ENCODE measurements around the gene STXBP6. TPM values are rescaled to one million over a fixed set of nuclear protein-coding genes. Genes with fewer than 3 reads are reported as not detected.

STXBP6 gene
- total RNA-seq, 4 donors from 2014 or later = 34.9 to 62.1 (median 45.5) TPM

DNA sequence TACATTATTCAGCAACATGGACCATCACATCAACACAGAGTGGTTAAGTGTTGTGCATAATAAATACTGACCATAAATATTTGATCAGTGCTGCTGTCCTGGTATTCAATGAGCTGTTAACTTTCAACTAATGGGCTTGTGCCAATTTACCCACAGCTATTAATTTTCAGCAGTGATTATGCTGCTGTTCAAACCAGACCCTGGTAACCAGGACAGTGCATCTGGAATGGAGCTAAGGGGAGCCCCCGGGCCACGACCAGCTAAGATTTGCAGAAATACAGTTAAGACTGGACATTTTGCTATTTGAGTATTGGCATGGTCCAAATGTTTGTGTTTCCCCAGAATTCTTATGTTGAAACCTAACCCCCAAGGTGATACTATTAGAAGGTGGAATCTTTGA lies 235.6 kb downstream of the STXBP6 start:
- Histone ChIP-seq H3K27ac (no peak overlapping the region), H3K4me1 (peaks cover 17% of the 10 kb centered on the region), H3K27me3 (no peaks in the 10 kb centered on the region), H3K36me3 (no peaks in the 10 kb centered on the region), H3K4me3 (no peak overlapping the region), H3K9me3 (no peaks in the 10 kb centered on the region)
- TF ChIP-seq POLR2AphosphoS5 (IDR thresholded peaks at IDR 0.05) (no peak), POLR2A (IDR thresholded peaks at IDR 0.05) (no peak), EP300 (IDR thresholded peaks at IDR 0.05) (no peak)
- TF ChIP-seq, protein P1, sequence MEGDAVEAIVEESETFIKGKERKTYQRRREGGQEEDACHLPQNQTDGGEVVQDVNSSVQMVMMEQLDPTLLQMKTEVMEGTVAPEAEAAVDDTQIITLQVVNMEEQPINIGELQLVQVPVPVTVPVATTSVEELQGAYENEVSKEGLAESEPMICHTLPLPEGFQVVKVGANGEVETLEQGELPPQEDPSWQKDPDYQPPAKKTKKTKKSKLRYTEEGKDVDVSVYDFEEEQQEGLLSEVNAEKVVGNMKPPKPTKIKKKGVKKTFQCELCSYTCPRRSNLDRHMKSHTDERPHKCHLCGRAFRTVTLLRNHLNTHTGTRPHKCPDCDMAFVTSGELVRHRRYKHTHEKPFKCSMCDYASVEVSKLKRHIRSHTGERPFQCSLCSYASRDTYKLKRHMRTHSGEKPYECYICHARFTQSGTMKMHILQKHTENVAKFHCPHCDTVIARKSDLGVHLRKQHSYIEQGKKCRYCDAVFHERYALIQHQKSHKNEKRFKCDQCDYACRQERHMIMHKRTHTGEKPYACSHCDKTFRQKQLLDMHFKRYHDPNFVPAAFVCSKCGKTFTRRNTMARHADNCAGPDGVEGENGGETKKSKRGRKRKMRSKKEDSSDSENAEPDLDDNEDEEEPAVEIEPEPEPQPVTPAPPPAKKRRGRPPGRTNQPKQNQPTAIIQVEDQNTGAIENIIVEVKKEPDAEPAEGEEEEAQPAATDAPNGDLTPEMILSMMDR (IDR thresholded peaks at IDR 0.05) = no peak
- DNase-seq (ENCODE audit: low spot score in 2 of 2) = no peak
- 96% methylated on average over 2 of the region's 2 CpGs for WGBS

DNA sequence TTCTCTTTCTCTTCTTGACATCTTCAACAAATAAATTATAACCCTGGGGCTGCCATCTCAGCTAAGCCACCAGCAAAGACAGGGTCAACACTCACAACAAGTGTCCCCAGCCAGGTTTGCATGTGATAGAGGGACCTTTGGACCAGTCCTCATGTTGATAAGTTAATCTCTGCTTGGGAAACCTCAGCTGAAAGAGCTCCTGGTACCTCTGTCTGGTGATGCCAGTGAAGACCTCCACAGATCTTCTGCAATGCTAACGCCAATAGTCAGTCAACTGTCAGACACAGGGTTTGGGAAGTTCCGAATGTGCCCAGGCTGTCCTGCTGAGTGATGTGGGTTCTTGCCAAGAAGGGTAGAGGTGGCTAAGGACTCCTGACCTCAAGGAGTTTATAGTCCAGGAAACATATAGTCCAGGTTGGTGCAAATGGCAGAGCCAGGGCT lies 236.1 kb downstream of the STXBP6 start:
- Histone ChIP-seq H3K27ac (no peak overlapping the region), H3K4me3 (no peak overlapping the region), H3K36me3 (no peaks in the 10 kb centered on the region), H3K27me3 (no peaks in the 10 kb centered on the region), H3K4me1 (peaks cover 17% of the 10 kb centered on the region), H3K9me3 (no peaks in the 10 kb centered on the region)
- 93% methylated on average over 2 of the region's 2 CpGs for WGBS
- no peak for DNase-seq (ENCODE audit: low spot score in 2 of 2)
- TF ChIP-seq EP300 (IDR thresholded peaks at IDR 0.05) = no peak
- TF ChIP-seq POLR2AphosphoS5 (IDR thresholded peaks at IDR 0.05) = no peak
- no peak for TF ChIP-seq POLR2A (IDR thresholded peaks at IDR 0.05)
- TF ChIP-seq, protein P1 (IDR thresholded peaks at IDR 0.05) = no peak

DNA sequence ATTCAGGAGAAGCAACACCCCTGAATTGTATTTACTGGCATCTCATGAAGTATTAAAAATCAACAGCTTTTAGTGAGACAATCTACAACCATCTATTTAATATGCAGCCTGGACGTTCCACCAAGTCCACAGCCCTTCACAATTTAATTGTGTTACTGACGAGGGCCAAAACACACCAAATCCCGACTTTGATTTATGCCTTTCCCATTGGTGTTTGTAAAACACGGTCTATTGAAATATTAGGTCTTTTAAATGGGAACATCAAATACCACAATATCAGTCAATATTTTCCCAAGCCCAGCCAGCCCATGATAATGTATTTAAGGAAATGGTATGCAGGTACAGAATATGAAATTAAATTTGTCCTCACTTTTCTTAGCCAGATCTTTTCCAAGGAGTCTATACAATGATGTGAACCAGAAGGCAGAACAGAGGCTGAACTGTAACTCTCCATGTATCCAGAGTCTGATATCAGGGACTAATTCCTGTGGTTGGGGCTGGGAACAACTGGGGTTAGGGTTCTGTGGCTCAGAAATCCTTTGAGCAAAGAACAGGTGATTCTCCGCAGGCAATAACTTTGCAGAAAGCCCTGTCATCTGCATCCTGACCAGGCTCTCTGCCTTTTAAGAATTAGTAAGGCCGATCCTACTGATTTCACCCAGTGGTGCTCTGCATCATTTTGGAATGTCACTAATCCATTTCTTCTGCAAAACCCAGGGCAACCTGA lies 236.7 kb downstream of the STXBP6 start:
- Histone ChIP-seq H3K4me1 (peaks cover 17% of the 10 kb centered on the region), H3K36me3 (no peaks in the 10 kb centered on the region), H3K4me3 (no peak overlapping the region), H3K27ac (no peak overlapping the region), H3K9me3 (no peaks in the 10 kb centered on the region), H3K27me3 (no peaks in the 10 kb centered on the region)
- no peak for DNase-seq (ENCODE audit: low spot score in 2 of 2)
- TF ChIP-seq POLR2A (IDR thresholded peaks at IDR 0.05) (no peak), EP300 (IDR thresholded peaks at IDR 0.05) (no peak)
- TF ChIP-seq, protein P1 (IDR thresholded peaks at IDR 0.05) = no peak
- 86% methylated on average over 6 of the region's 6 CpGs for WGBS

DNA sequence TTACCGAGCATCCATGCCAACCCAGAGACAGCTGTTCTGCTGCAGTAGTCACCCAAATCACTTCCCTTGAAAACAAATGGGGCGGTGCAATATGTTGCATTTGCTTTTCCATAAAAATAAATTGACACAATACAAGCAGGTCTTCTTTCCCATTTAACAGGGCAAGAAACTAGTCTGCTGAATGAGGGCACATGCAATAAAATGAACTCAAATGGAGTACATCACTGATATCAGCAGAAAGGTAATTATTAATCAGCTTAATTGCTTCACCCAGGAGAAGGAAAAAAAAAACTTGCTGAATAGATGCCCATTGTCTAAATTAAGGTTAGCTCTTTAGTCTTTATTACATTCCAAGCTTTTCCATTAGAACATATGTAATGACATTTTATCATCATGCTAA lies 240.8 kb downstream of the STXBP6 start:
- H3K27ac ChIP-seq = no peak overlapping the region
- no peaks in the 10 kb centered on the region for H3K27me3 ChIP-seq
- TF ChIP-seq EP300 (IDR thresholded peaks at IDR 0.05) (no peak), POLR2A (IDR thresholded peaks at IDR 0.05) (no peak), POLR2AphosphoS5 (IDR thresholded peaks at IDR 0.05) (no peak)
- TF ChIP-seq, protein P1 (IDR thresholded peaks at IDR 0.05) = no peak
- WGBS = 83% methylated on average over 2 of the region's 2 CpGs
- no peaks in the 10 kb centered on the region for H3K36me3 ChIP-seq
- DNase-seq (ENCODE audit: low spot score in 2 of 2) = no peak
- no peaks in the 10 kb centered on the region for H3K9me3 ChIP-seq
- H3K4me1 ChIP-seq = peaks cover 17% of the 10 kb centered on the region
- no peak overlapping the region for H3K4me3 ChIP-seq

DNA sequence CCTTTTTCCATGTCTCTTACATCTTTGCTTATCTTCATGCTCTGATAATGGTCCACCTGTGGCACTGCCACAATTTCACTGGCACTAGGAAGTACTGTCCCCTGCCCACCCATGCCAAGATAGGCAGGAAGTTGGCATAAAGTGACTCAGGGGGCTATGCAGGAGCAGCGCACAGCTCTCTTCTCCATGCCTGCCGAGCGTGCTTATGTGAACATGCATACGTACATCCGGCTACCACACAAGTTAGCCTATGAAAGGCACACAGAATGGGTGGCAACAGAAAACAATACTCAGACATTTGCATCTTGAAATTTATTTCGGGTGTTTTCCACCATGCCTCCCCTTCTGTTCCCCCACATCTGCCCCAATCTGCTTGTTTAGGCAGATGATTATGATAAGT lies 241.5 kb downstream of the STXBP6 start:
- H3K27me3 ChIP-seq = no peaks in the 10 kb centered on the region
- no peak for DNase-seq (ENCODE audit: low spot score in 2 of 2)

More for the DNA sequence above, 241.5 kb downstream of the STXBP6 start:
- Histone ChIP-seq H3K4me1 (peaks cover 17% of the 10 kb centered on the region), H3K27ac (no peak overlapping the region), H3K9me3 (no peaks in the 10 kb centered on the region), H3K36me3 (no peaks in the 10 kb centered on the region), H3K4me3 (no peak overlapping the region)
- TF ChIP-seq POLR2A (IDR thresholded peaks at IDR 0.05) (no peak), POLR2AphosphoS5 (IDR thresholded peaks at IDR 0.05) (no peak), EP300 (IDR thresholded peaks at IDR 0.05) (no peak)
- TF ChIP-seq, protein P1 (IDR thresholded peaks at IDR 0.05) = no peak
- WGBS = 93% methylated on average over 6 of the region's 6 CpGs

Measured in suprapubic skin (tissue), 4 donors.